HepG2 (cell line): ENCODE data around the gene MYO1G. TPM values are rescaled to one million over a fixed set of nuclear protein-coding genes. Genes with fewer than 3 reads are reported as not detected.

ENCODE experiments used
- ATAC-seq: fragments of 200-7000 bp; cut with Tn5 transposase; 3 replicates; pipeline ENCODE4 v1.9.1; 2020; ENCODE audit warnings: mild to moderate bottlenecking, moderate library complexity
- BruUV-seq: library from RNA; stranded (reverse); fragments of 400-500 nt; replicated peaks from 2 replicates; lab custom pipeline; 2021; lab: Mats Ljungman, UMichigan
- CTCF ChIA-PET: fragments of 300-600 bp; formaldehyde crosslinking; extraction: SDS; loops from one replicate; lab custom pipeline; 2021; ENCODE audit warnings: low total read pairs, inconsistent platforms, low intra/inter-chr PET ratio; lab: Yijun Ruan, JAX
- POLR2A ChIA-PET: fragments of 350-600 bp; sonication (Branson Sonifier 250); formaldehyde crosslinking; loops from one replicate; lab custom pipeline; 2020; ENCODE audit warnings: antibody characterized with exemption, inconsistent platforms; lab: Yijun Ruan, JAX
- DNase-seq: peaks from one replicate; pipeline ENCODE4 v3.0.0-alpha.2; 2015; ENCODE audit warnings: low spot score
- FAIRE-seq: peaks from 3 replicates; lab custom pipeline; 2011; peaks lifted over from hg19 to GRCh38; lab: Jason Lieb, UNC
- H2AFZ ChIP-seq: one replicate; pipeline ENCODE4 v1.6.1; 2011; ENCODE audit warnings: low read length, inconsistent platforms
- H3K27ac ChIP-seq: fragments of 300-600 bp; 3 replicates; pipeline ENCODE4 v1.8.0; 2011; ENCODE audit warnings: mixed run types, mild to moderate bottlenecking, mixed read lengths, low read length, inconsistent platforms; ENCODE audit not compliant: insufficient read depth; ENCODE audit errors: extremely low read length
- H3K27me3 ChIP-seq, 2 experiments: fragments of 200-600 bp in 1 of 2; 2 replicates in 1 of 2; 3 replicates in 1 of 2; pipeline versions ENCODE4 v1.6.0 to v1.8.0; 2011; ENCODE audit warnings: low read length in 2 of 2, mild to moderate bottlenecking in 2 of 2, moderate library complexity in 2 of 2, inconsistent platforms in 1 of 2; ENCODE audit not compliant: insufficient read depth in 2 of 2, control insufficient read depth in 1 of 2
- H3K36me3 ChIP-seq, 2 experiments: fragments of 200-600 bp in 1 of 2; replicated peaks in 1 of 2; 2 replicates in 1 of 2; 3 replicates in 1 of 2; pipeline versions ENCODE4 v1.5.1 to v1.8.0; 2011; ENCODE audit warnings: low read length in 2 of 2, inconsistent platforms in 1 of 2; ENCODE audit not compliant: insufficient read depth in 2 of 2, control insufficient read depth in 1 of 2
- H3K4me1 ChIP-seq: 2 replicates; pipeline ENCODE4 v1.5.1; 2012; ENCODE audit warnings: low read length, inconsistent platforms; ENCODE audit not compliant: insufficient read depth
- H3K4me2 ChIP-seq: 2 replicates; pipeline ENCODE4 v1.6.0; 2011; ENCODE audit warnings: low read depth, low read length, inconsistent platforms
- H3K4me3 ChIP-seq, 3 experiments: fragments of 200-600 bp in 1 of 3; sonication (generic), shearing (Covaris generic) in 1 of 3; replicated peaks in 1 of 3; 2 replicates each; pipeline ENCODE4 v1.5.1; 2011 to 2016; ENCODE audit warnings: low read length in 3 of 3, inconsistent platforms in 2 of 3, low read depth in 2 of 3, mild to moderate bottlenecking in 2 of 3, control low read depth in 1 of 3, mixed read lengths in 1 of 3; ENCODE audit not compliant: insufficient read depth in 1 of 3
- H3K79me2 ChIP-seq: one replicate; pipeline ENCODE4 v1.6.1; 2011; ENCODE audit warnings: low read length, inconsistent platforms; ENCODE audit not compliant: insufficient read depth
- H3K9ac ChIP-seq: 2 replicates; pipeline ENCODE4 v1.6.0; 2011; ENCODE audit warnings: mild to moderate bottlenecking, low read depth, low read length, inconsistent platforms; ENCODE audit not compliant: insufficient read depth
- H3K9me3 ChIP-seq: 2 replicates; pipeline ENCODE4 v1.5.1; 2012; ENCODE audit warnings: mild to moderate bottlenecking, low read length
- H4K20me1 ChIP-seq: 2 replicates; pipeline ENCODE4 v1.6.0; 2011; ENCODE audit warnings: inconsistent platforms, mild to moderate bottlenecking, low read length, moderate library complexity; ENCODE audit not compliant: insufficient read depth
- GLMP ChIP-seq: sonication (generic); formaldehyde crosslinking; IDR thresholded peaks from 2 replicates; pipeline ENCODE4 v1.9.0; 2021; ENCODE audit warnings: missing genetic modification reagents, mild to moderate bottlenecking, borderline replicate concordance
- HMG20A ChIP-seq: IDR thresholded peaks from 2 replicates; pipeline ENCODE4 v1.6.1; 2016; ENCODE audit warnings: borderline replicate concordance
- KLF12 ChIP-seq: sonication (generic); formaldehyde crosslinking; IDR thresholded peaks from 2 replicates; pipeline ENCODE4 v1.4.0; 2020; ENCODE audit warnings: missing genetic modification reagents, borderline replicate concordance
- MTF1 ChIP-seq: sonication (generic); formaldehyde crosslinking; IDR thresholded peaks from 2 replicates; pipeline ENCODE4 v1.5.0; 2020; ENCODE audit warnings: missing genetic modification reagents
- NCOA2 ChIP-seq: sonication (generic); formaldehyde crosslinking; IDR thresholded peaks from 2 replicates; pipeline ENCODE4 v1.8.0; 2022; ENCODE audit warnings: inconsistent platforms
- SP2 ChIP-seq: sonication (generic); formaldehyde crosslinking; IDR thresholded peaks from 2 replicates; pipeline ENCODE4 v1.5.1; 2020; ENCODE audit warnings: mild to moderate bottlenecking, missing genetic modification reagents
- USF2 ChIP-seq, 2 experiments: sonication (generic) in 1 of 2; formaldehyde crosslinking in 1 of 2; IDR thresholded peaks; 2 replicates each; pipeline versions ENCODE4 v1.5.1 to v1.6.1; 2011 to 2020; ENCODE audit warnings: borderline replicate concordance in 1 of 2, low read depth in 1 of 2, low read length in 1 of 2, mild to moderate bottlenecking in 1 of 2, missing genetic modification reagents in 1 of 2, moderate library complexity in 1 of 2
- ZBTB33 ChIP-seq: sonication (generic); formaldehyde crosslinking; IDR thresholded peaks from 2 replicates; pipeline ENCODE4 v1.4.0; 2020; ENCODE audit warnings: missing genetic modification reagents
- ZNF142 ChIP-seq: sonication (generic); formaldehyde crosslinking; IDR thresholded peaks from 2 replicates; pipeline ENCODE4 v1.4.0; 2020; ENCODE audit warnings: missing genetic modification reagents
- ZNF143 ChIP-seq: sonication (generic); formaldehyde crosslinking; IDR thresholded peaks from 2 replicates; pipeline ENCODE4 v1.4.0; 2020; ENCODE audit warnings: missing genetic modification reagents
- ZUFSP ChIP-seq: sonication (generic); formaldehyde crosslinking; IDR thresholded peaks from 2 replicates; pipeline ENCODE4 v1.9.0; 2021; ENCODE audit warnings: missing genetic modification reagents, mild to moderate bottlenecking, borderline replicate concordance
- WGBS: methylation state at CpG from one replicate; pipeline ENCODE4 v1.1.6; 2017; ENCODE audit warnings: low lambda C conversion rate; 5-methylcytosine and 5-hydroxymethylcytosine counted together
- in situ Hi-C: cut with HindIII; loops from 2 replicates; pipeline ENCODE4 v1.10.0; 2017; ENCODE audit warnings: low pct_unique_long_range_greater_than_20kb; ENCODE audit not compliant: extremely low pct_ligation_motif_present
- intact Hi-C: fragments of 100-400 bp; cut with micrococcal nuclease; formaldehyde crosslinking; loops from one replicate; pipeline ENCODE4 v1.10.0; 2022; ENCODE audit not compliant: unreplicated experiment
- polyA plus RNA-seq, 8 experiments: library from polyadenylated mRNA; depleted of rRNA in 3 of 8; stranded (reverse) in 7 of 8; unstranded in 1 of 8; fragments of >200 nt; fragmentation: Illumina TruSeq in 4 of 8; extraction: Trizol in 4 of 8; gene quantifications; 2 replicates each; pipeline versions ENCODE4 v1.2.1 to v1.2.3, GENCODE V29; 2011 to 2016; ENCODE audit warnings: low read depth in 4 of 8, missing spikeins in 1 of 8, mixed read lengths in 1 of 8; ENCODE audit not compliant: insufficient read depth in 1 of 8
- total RNA-seq, 5 experiments: library from RNA; depleted of rRNA; stranded (reverse); fragments of >200 nt; fragmentation: Illumina TruSeq; extraction: Trizol; gene quantifications; 2 replicates each; pipeline ENCODE4 v1.2.3, GENCODE V29; 2016; ENCODE audit warnings: low read depth in 1 of 5

Gene MYO1G
- total and polyA plus RNA-seq, 2 of the 13 experiments (the other 11 are each of a cell fraction or from before 2014, with no cell fraction given): 0.29 to 1.1 TPM

GRCh38 chr7:45026013-45026412 is 47.2 kb upstream of the MYO1G start:
- Histone ChIP-seq H3K9me3 (no peaks in the 10 kb centered on the region), H3K9ac (no peak overlapping the region), H4K20me1 (no peaks in the 10 kb centered on the region), H3K36me3 (no peaks in the 10 kb centered on the region; a peak in 1 of 5 replicates), H3K4me2 (no peak overlapping the region), H3K27ac (no peak overlapping the region), H3K79me2 (peaks cover 3% of the 10 kb centered on the region), H3K4me1 (peaks cover 27% of the 10 kb centered on the region), H3K27me3 (no peaks in the 10 kb centered on the region), H2AFZ (no peak overlapping the region), H3K4me3 (no peak overlapping the region)
- intact Hi-C loops: no loop called here
- BruUV-seq: no TSS peak
- DNase-seq: no peak
- ATAC-seq: no peak
- POLR2A ChIA-PET: interaction anchor here (0.6 to 0.9 kb wide), 2 partner anchors 11 to 26 kb away, joined by 3 read pairs; no protein-coding TSS in a partner anchor
- in situ Hi-C loops: no loop called here
- CTCF ChIA-PET: no interaction called here
- 100% methylated on average over 1 of the region's 1 CpG for WGBS
- FAIRE-seq: no peak
- no peak for TF ChIP-seq NCOA2 (CRISPR knock-in tag)
- TF ChIP-seq ZBTB33 (CRISPR knock-in tag): no peak
- no peak for TF ChIP-seq KLF12 (CRISPR knock-in tag)
- TF ChIP-seq ZNF143 (CRISPR knock-in tag): no peak
- no peak for TF ChIP-seq ZUFSP (CRISPR knock-in tag)
- no peak for TF ChIP-seq GLMP
- no peak for TF ChIP-seq HMG20A
- no peak for TF ChIP-seq ZNF142 (CRISPR knock-in tag)
- TF ChIP-seq USF2 (IDR thresholded peaks at IDR 0.05; ENCODE audit: low read depth, low read length): no peak
- no peak for TF ChIP-seq USF2 (CRISPR knock-in tag; IDR thresholded peaks at IDR 0.05; ENCODE audit: borderline replicate concordance)
- TF ChIP-seq SP2 (CRISPR knock-in tag): no peak
- no peak for TF ChIP-seq MTF1 (CRISPR knock-in tag)
